Measurements from ENCODE around the gene RALY.
A peak's percentile ranks its signal among the peaks of the same experiment; 100 is the strongest.
"Not testable (repeated sequence)": the region's sequence is repeated elsewhere in the genome, so short reads cannot be mapped to it uniquely, and the experiment has no call there.

The RALY gene

DNA sequence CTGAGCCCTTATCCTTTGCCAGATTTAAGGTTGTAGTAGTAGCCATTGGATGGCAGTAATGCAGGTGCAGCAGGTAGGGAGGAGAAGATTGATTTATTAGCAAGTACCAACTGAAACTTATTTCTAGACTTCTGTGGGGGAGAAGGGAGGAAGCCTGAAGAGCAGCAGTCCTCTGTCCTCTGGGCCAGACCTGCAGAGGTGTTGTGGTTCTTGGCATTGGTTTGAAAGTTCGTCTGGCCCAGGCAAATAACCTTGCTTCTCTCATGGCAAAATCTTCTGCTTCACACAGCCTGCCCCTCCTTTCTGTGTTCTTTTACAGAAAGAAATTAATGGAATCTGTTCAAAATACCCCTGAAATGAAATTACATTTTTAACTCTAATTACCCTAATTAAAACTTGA is 24.5 kb downstream of the RALY start:
- no peak for DNase-seq

DNA sequence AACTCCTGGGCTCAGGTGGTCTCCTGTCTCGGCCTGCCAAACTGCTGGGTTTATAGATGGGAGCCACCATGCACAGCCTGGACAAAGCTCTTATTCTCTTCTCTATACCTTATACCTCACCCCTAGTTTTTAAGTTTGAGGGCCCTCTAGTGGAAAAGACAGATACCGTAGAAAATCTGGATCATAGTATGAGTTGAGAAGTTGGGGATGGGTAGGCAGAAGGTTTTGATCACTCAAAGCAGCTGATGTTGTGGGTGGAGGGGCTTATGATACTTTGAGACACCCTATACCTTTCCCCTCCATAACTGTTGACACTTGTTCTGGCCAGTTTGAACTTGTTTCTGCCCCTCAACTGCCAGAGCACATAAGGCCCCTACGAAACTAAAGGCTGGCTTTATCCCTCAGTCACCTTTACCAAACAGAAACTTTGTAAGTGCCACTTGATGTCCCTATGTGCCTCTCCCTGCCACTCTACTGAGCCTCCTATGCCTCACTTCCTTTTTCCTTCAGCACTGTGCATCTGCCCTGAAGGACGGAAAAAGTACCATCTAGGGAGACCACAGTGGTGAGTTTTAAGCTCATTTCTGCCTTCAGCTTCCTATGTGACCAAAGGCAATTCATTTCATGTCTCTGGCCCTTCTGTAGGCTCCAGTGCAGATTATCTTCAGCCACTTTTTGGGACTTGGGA is 28.6 kb downstream of the RALY start:
- DNase-seq = no peak

DNA sequence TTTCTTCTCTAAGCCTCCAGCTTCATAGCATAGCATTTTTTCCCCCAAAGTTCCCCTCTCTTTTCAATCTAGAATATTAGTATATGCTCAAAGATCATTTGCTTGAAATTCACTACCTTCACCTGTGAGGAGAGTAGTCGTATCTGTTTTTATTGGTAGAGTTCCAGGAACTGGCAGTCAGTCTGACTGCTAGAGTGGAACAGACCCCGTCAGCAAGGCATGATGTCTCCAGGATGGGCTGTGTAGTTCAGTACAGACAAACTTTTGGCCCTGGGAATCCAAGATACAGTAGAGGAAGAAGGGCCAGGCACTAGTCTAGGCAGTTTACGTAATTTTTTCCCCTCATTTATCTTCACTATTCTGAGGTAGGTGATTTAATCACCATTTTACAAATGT is 29.1 kb downstream of the RALY start:
- peak; percentile 72 for DNase-seq

DNA sequence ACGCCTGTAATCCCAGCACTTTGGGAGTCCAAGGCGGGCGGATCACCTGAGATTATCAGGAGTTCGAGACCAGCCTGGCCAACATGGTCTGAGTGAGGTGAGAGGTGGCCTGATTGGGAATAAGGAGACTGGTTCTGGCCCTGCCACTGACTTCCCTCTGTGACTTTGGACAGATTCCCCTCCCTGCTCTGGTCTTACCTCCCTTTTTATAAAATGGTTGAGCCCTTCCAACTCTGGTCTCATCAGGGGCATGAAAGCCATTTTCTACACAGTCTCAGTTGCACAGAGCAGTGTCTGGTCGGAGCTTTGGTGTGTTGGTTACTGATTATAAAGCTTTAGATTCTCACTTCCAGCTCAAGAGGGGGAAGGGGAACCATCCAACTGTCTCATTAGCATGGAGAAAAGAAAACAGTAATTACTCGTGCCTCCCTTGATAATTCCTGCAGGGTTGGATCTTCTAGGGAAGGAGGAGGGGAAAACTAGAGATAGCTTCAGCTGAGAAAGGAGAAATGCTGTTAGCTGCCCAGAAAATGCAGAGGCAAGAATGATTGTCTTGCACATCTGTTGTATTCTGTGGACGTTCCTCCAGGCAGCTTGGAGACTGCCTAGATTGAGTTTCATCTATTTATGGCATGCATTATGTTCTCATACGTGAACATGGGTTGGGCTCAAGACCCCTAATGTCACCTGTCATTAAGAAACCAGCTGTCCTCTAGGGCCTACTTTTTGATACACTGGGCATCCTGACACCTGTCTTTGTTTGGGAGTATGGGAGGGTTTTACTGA is 30.4 kb downstream of the RALY start:
- peak; percentile 18 for DNase-seq

DNA sequence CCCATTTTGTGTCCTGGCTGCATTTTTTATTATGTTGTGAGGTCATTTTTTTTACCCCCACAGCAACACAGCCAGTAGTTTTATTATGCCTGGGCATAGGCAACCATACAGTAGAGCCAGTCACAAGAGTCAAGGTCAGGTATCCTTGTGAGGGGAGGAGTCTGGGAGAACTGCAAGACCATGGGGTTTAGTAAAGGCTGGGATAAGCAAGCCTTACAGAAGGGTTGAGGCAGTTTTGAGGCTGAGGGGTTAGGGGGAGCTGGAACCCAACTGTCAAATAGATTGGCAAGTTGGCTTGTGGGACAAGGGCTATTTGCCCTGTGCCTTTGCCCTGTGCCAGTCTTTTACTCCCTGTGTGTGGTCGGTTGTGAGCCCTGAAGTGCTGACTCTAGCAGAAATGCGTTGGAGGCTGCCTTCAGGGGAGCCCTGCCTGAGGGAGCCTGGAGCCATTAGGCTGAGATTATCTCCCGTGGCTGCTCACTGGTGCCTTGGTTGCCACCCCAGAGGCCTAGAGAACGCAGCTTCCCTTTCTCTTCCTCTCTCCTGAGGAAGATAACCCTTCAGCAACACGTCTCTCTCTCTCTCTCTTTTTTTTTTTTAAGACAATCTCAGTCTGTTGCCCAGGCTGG is 31.1 kb downstream of the RALY start:
- DNase-seq = no peak

DNA sequence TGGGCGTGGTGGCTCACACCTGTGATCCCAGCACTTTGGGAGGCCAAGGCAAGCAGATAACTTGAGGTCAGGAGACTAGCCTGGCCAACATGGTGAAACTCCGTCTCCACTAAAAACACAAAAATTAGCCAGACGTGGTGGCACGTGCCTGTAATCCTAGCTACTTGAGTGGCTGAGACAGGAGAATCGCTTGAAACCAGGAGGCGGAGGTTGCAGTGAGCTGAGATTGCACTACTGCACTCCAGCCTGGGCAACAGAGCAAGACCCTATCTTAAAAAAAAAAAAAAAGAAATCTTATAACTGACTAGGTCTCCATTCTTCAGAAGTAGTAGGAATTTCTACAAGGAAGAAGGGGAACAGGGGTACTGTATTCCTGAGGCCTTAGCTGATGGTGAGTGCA is 34.3 kb downstream of the RALY start:
- DNase-seq = not testable (repeated sequence)

DNA sequence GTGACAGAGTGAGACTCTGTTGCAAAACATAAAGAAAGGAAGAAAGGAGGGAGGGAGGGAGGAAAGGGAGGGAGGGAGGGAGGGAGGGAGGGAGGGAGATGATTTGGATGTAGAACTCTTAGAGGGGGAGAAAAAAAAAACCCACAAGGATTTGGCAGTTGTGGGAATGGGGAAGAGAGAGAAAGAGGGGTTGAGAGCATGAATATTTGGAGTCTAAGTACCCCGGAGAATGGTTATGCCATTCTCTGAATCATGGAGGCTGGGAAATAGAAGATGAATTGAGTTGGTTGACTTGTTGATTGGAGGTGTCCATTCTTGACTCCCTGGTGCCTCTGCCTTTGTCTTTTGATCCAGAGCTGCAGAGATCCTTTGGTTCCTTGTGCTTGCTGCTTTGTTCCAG is 35.7 kb downstream of the RALY start:
- no peak for DNase-seq

DNA sequence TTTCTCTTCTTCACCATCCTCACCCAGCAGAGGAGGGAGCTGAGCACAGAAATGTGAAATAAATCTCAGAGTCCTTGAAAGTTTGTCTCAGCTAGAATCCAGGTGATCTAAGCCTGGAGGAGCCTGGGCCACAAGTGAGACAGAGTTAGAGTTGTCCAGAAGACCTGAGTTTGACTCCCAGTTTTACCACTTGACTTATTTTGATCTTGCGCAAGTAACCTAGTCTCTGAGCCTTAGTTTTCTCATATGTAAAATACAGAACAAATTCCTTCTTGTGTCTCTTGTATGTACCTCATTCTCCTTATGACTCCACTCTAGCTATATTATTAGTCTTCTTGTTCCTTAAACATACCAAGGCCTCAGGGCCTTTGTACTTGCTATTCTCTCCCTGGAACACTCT is 36.7 kb downstream of the RALY start:
- DNase-seq = no peak

DNA sequence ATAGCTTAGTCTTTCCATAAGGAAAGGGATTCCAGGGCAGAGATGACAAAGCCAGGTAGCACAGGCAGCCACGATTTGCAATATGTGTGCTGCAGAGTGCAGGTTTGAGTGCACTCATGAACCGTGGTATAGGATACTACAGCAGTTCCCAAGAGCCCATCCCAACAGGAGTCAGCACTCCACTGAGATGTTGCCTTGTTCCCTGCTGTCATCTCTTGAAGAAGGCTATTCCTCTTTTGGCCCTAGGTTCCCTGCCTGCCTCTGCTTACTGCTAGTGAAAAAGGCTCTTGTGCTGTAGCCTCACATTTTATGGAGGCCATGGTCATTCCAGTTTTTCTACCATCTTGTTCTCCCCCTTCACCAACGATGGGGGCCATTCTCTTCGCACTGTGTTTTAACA is 40.2 kb downstream of the RALY start:
- DNase-seq = no peak

DNA sequence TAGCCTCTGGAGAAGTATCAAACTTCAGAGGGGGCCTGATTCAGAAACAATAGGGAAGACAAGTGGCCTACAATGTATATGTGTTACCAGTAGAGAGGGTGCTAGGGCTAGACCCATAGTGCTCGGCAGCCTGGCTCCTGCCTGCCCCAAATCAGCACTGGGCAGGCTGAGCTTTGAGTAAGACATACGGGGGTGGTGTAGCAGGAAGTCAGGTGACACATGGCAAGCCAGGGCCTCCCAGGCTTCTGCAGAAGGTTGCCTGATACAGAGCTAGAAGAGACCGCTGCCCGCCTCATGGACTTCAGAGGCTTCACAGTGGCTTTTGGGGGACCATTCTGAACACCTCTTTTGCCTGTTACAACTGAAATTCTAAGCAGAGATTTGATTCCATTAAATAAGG is 43.4 kb downstream of the RALY start:
- no peak for DNase-seq

DNA sequence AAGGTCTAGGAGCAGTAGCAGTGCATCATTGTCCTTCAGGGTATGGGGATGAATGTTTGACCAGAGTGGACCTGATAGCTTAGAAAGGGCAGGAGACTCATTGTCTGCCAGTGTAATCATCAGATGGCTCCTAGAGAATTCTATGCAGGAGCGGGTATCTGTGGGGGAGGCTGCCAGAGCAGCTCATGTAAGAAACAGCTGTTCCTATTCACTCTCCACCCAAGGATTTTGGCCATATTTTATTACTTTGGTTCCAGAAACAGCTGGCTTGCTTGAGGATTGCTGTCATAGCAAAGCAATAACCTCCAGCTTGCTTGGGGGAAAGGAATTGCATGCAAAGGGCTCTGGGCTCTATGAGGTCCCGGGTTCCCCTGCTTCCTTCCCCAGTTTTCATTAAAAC is 44.1 kb downstream of the RALY start:
- DNase-seq = no peak

DNA sequence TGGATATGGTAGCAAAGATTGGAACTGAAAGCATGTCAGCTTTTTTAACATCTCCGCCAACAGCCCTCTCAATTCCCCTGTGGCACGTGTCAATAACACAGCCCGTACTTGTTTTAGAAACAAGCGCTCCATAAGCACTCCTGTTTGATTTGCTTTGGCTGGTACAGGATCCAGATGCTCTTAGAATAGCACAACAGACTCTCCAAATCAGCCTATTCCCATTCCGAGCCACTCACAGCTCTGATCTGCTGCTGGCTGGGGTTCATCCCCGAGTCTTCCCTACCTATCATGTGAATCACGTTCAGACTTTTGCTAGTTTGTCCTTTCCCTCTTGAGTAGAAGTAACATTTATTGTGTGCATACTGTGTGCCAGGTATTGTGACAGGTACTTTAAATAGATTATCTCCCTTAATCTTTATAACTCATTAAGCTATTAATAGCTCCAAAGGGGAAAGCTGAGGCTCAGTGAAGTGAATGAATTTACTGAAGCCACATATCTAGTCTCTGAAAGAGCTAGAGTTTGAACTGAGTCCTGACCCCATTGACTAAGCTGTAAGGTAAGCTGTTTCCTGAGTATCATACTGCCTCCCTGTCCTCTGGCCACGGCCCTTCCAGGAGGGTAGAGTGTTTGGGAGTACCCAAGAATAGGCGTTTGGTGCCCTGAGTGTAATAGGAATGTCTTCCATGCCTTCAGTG is 46.7 kb downstream of the RALY start:
- DNase-seq = no peak

DNA sequence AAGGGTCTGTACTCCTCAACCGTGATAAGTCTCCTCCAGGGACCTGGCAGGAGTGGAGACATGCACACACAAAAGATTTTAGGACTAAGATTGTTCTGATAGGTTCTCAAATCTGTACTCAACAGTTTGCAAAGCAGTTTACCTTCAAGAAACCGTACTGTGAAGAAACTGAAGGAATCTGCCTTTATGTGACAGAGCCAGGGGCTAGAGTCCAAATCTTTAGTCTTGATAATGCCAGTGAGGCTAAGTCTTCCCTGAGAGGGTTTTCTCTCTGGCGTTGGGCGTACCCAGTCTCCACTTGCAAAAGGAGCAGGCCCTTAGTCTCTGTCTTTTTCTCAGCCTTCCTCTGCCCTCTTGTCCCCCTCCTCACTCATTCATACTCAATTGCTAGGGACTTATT is 47.5 kb downstream of the RALY start:
- DNase-seq = no peak

DNA sequence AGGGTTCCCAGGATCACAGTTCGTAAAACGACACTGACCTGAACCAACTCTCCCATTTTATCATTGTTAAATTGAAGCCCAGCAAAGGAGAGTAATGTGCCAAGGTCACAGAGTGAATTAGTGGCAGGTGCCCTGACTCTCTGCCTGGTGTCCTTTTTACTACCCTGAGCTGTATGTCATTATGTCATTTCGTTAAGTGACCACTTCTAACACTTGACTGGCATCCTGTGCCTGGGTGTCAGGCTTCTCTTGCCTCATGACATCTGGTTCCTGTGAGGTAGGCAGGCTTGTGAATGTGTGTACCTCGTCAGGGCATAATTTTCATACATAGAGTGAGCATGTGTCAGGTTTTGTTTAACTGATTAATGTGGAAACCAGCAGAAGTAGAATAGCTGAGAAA is 48.6 kb downstream of the RALY start:
- no peak for DNase-seq

DNA sequence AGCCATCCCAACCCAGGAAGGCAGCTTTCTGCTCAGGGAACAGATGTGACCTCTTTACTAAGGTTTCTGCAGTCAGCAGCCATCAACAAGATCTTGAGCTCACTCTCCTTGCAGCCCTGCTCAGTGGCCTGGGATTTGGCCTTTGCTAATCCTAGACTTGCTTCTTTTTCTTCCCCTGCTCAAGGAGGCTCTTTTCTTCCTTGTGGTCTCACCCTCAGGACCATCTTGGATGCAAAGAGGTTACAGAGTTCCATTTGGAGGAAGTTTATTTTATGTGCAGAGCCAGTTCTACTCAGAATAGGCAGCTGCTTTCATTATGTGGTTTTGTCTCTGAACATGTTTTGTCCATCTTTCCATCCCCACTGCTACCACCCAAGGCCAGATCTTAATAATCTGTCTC is 49.3 kb downstream of the RALY start:
- no peak for DNase-seq

DNA sequence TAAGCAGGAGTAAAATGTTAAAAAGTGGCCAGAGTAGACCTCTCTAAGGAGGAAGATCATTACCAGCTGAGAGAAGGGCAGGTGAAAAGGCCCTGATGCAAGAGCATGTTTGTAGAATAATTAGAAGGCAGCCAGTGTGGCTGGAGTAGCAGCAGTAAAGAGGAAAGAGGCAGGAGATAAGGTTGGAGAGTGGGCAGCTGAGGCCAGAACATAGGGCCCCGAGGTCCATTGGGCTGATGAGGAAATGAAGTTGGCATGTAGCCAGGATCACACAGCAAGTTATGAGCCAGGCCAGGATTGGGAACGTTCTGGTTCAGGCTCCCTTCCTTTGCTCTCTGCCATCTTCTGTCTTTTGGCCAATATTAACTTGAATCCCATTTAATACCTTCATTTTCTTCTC is 51.6 kb downstream of the RALY start:
- no peak for DNase-seq

DNA sequence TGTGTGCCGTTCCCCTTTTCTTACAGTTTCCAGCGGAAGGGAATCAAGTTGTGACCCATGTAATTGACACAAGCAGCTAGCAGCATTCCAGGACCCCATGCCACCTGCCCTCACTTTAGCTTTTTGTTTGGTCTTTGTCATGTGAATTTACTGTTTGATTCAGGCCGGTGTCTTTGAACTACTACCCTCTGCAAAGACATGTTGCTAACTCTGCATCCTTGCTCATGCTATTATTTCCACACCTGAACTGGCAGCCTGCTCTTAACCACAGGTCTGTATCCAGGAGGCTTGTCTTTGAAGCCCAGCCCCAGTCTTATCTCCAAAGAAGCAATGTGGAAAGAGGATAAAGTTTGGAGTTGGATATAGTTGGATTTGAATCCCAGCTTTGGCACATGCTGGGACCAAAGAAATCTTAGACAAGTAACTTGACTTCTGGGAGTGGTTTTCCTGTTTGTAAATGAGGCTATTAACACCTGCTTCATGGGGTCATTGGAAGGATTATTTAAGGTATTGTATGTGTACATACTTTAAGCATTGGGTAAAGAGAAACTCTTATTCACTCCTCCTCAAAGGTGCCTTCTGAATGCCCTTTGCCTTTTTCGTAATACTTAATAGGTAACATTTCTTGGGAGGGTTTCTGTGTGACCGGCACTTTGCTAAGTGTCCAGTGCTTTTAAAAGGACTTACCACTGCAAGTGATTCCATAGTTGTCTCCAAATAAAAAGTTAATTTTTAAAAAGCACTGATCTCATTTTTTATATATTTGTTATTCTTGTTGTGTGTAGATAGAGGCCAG is 52.4 kb downstream of the RALY start:
- no peak for DNase-seq

DNA sequence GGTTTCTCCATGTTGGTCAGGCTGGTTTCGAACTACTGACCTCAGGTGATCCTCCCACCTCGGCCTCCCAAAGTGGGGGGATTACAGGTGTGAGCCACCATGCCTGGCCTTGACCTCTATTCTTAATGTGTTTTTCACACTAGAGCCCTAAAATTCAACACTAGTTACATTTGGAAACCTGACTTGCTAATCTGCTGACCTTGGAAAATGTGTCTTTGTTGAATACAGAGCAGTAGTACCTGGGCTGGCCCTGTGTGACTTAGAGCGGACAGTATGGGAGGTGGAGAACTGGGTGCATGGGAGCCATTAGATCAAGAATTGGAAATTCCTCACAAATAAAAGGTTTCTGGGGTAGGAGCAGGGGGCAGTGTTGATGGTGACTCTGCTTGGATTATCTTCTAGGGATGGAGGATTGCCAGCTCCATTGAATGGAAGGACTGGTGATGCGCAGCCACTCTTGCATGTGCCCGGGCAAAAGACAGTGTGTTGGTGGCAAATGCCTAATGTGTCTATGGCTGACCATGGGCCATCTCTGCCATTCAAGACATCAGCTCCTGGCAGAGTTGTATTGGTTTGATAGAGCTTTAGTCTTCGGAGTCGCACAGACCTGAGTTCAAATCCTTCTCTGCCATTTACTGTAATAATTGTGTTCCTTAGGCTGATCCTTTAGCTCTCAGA is 53.4 kb downstream of the RALY start:
- DNase-seq = no peak

DNA sequence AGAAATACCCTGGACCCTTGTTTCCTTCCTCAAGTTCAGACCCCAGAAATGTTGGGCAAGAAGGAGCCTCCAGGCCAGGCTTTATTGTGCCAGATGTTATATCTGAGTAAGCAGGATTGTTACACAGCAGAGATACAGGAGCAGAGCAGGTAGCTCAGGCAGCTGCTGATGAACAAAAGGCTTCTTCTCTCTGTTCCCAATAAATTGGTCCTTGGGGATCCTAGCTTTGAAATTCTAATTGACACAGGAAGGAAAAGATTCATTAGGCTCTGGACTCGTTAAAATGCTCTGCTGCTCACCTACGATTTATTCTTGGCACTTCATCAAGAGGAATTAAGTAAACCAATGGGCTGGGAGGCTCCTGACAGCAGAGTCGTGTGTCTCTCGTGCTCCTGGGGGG is 54.2 kb downstream of the RALY start:
- DNase-seq = no peak

DNA sequence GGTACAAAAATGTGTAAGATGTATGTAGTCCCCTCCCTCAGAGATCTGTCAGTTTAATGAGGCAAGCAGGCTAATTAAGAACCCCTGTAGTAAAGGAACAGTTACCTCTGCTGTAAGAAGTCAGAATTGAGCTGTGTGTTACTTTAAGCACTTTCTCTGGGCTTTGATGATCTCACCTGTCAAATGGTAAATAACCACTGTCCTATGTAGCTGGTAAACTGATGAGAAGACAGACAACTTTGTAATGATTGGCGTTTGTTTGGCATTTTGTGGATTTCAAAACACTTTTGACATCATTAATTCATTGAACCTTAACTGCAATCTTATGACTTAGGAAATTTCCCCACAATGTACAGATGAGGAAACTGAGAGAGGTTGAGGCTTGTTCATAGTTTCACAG is 55.7 kb downstream of the RALY start:
- DNase-seq = no peak

DNA sequence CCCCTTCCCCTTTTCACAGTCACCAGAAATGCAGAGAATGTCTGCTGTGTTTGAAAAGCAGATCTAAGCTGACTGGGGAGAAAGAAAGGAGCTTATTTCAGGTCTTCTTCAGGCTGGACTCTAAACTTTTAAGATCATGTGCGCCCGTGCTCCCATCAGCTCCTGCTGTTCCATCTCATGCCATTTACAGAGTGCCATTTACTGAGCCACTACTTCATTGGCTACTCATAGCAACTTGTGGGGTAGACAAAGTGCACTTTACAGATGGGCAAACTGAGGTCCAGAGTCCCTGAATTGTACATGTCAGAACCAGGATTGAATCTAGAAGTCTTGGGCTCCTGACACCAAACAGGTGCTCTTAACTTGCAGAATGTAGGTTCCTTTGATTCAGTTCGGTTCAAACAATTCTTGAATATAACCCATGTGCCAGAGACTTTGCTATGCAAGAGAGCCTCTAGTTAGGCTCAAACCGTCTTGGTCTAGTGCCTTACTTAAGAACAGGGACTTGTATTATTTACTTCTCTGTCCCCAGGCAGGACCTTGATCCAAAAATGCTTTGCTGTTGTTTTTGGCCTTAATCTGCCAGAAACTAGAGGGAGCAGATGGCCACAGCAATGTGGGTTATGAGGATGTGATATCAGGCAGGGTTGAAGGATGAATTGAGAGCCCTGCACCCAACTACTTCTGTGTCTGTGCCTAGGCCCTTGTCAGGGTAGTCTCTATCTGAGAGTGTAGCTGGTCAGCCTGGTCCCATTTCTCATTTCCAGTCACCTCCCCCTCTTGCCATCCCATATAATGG is 56.4 kb downstream of the RALY start:
- DNase-seq = no peak

All from kidney glomerular epithelial cell (primary cell).